Stimulated activated CD4-positive, alpha-beta T cell treated with anti-CD3 and anti-CD28 coated beads, TNF-alpha, amount 100 ng/mL, for 4 hours (primary cell): Measurements from ENCODE around the gene PDZD8.

Experiments used
- DNase-seq, 3 experiments: peaks; one replicate each; pipeline ENCODE4 v3.0.0-alpha.2; 2020; ENCODE audit warnings: low read depth in 3 of 3

PDZD8 gene, protein sequence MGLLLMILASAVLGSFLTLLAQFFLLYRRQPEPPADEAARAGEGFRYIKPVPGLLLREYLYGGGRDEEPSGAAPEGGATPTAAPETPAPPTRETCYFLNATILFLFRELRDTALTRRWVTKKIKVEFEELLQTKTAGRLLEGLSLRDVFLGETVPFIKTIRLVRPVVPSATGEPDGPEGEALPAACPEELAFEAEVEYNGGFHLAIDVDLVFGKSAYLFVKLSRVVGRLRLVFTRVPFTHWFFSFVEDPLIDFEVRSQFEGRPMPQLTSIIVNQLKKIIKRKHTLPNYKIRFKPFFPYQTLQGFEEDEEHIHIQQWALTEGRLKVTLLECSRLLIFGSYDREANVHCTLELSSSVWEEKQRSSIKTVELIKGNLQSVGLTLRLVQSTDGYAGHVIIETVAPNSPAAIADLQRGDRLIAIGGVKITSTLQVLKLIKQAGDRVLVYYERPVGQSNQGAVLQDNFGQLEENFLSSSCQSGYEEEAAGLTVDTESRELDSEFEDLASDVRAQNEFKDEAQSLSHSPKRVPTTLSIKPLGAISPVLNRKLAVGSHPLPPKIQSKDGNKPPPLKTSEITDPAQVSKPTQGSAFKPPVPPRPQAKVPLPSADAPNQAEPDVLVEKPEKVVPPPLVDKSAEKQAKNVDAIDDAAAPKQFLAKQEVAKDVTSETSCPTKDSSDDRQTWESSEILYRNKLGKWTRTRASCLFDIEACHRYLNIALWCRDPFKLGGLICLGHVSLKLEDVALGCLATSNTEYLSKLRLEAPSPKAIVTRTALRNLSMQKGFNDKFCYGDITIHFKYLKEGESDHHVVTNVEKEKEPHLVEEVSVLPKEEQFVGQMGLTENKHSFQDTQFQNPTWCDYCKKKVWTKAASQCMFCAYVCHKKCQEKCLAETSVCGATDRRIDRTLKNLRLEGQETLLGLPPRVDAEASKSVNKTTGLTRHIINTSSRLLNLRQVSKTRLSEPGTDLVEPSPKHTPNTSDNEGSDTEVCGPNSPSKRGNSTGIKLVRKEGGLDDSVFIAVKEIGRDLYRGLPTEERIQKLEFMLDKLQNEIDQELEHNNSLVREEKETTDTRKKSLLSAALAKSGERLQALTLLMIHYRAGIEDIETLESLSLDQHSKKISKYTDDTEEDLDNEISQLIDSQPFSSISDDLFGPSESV

DNA sequence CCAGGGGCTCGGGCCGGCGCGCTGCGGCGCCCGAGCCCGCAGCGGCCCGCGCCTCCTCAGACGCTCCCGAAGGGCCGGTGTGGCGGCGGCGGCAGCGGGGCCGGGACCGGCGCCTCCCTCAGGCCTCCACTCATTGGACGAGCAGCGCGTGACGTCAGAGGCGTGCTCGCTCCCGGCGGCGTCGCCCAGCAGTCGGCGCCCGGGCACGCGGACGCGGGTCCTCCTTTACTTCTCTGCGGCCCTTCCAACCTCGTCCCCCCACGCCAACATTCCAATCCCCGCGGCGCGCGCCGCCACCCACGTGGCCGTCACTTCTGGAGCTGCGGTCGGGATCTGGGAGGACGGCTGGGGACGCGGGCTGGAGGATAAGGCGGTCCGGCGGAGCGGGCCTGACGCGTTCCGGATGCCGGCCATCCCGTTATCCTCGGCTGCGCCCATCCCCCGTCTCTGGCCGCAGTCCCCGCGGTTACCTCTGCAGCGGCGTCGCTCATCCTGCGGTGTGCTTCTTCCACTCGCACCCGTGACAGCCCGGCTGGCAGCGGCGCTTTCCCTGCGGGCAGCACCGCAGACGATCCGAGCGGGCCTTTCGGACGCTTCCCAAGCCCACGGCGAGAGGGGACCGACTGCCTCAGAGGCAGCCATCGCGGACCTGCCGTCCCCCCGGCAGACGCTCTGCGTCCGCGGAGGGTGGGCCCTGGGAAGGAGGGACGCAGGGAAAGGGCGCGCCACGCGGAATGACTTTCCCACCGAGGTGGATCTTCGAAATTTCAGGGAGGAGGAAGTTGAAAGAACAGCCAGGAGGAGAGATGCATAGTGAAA, at the start of gene PDZD8:
Gene PDZD8 (minus strand): TSS at position 81 of the 819 bp plus-strand sequence. CDS start 213 bp downstream, outside the sequence.
- DNase-seq = peak; percentile 81 to 92 (median 85)

DNA sequence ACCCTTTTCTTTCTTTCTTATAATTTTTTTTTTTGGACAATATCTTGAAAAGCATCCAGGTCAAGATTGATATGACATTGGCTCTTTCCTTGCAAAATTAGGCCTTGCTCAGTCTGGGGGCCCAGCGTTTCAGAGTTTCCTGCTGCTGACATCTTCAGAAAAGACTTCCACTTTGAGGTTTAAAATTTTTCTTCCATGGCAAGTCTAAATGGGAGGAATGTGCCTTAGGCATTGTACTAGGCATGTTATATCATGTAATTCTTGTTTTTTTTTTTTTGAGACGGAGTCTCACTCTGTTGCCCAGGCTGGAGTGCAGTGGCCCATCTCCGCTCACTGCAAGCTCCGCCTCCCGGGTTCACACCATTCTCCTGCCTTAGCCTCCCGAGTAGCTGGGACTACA, 48.9 kb upstream of the PDZD8 start:
- no peak for DNase-seq

DNA sequence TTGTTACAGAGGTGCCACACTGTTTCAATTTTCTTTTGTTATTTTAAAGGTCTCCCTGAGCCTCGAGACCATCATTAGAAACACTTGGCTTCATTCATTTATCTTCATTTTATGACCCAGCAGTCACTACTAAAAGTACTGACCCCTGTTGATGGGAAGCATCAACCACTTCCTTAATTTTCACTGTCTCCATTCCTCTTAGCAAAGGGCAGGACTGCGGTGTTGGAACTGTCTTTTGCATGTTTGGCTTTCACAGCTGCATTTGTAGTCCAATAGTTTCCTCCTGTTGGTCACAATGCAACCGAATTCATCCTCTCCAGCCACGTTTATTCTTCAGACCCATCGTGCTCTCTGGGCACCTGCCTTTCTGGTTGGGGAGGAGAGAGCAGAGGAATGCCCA, 46.7 kb upstream of the PDZD8 start:
- no peak for DNase-seq

DNA sequence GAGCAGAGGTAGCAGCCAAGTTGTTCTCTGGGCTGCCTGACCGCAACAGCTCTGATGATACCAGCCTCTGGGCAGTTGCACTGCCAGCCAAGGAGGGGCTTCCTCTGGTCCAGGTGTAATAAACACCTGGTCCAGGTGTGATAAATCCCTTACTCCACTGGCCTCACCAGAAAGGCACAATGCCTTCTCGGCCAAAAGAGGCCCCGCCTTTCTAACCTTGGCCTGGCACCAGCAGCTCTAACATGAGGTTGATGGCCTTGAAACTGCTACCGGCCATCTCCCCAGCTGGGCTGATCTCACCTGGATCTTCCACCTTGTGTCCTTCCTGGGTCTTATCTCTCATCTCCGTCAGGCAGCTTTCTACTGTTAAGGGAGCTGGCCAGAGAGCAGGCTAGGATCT, 45.5 kb upstream of the PDZD8 start:
- DNase-seq = no peak

DNA sequence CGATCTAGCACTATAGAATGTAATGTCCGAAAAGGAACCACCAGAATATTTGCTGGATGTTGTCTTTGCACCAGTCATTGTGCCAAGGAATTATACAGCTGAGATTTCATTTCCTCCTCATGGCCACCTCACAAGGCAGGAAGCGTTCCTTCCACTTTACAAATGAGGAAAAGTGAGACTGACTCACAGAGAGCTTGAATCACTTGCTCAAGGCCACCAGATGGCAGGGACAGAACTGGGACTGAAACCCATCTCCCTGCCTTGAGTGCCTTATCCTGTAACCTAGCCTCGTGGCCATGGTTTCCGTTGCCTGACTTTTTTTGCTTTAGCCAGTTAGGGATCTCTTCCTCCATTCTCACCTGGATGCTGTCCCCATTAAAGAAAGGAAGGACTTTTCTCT, 44.7 kb upstream of the PDZD8 start:
- DNase-seq = no peak

DNA sequence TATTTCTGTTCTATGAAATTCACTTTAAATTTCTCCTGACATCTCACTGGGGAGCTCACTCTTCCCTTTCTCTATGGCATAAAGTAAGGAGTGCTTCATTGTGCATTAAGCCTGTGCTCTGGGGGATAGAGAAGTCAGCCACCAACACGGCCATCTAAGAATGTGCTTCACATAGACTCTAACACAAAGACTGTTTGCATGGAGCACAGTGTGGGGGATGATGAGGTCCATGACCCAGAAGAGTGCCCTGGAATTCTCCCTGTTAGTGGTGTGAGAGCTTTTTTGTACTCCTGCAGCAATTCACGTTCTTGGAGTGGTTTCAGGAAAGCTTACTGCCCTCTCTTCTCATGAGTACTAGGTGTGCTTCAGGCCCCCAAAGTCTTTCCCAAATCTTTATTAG, 43.9 kb upstream of the PDZD8 start:
- DNase-seq = no peak

DNA sequence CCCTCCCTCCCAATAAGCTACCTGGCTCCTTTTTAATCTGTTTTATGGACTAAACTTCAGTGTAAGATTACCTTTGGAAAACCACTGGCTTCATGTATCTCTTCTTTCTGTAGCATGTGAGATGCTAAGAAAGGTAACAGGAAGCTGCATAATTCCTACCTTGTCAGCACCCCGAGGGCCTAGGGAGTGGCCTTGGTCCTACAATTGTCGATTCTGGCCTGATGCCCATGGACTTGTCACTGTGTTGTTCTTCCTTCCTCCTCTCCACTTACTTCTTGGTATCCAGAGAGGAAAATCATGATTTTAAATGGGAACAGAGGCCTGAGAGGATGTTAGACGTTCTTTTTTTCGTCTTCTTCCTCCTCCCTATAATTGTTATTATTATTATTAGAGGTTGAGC, 42.9 kb upstream of the PDZD8 start:
- DNase-seq = no peak

DNA sequence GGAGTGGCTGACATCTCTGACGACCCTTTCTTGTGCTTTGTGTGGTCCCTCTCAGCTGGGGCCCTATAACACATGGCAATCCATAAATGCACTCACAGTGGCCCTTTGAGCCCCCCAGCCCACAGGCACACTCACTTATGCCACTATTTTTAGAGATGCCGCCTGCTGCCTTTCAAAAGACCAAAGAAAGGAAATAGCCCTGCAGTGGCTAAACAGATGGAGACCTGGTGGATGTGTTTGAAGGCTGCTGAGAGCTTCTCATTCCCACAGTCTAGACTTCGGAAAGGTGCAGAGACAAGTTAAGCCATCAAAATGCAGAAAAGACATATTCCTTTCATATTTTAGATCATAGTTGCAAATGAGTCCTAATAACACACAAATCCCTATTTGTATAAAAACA, 42.0 kb upstream of the PDZD8 start:
- DNase-seq = no peak

DNA sequence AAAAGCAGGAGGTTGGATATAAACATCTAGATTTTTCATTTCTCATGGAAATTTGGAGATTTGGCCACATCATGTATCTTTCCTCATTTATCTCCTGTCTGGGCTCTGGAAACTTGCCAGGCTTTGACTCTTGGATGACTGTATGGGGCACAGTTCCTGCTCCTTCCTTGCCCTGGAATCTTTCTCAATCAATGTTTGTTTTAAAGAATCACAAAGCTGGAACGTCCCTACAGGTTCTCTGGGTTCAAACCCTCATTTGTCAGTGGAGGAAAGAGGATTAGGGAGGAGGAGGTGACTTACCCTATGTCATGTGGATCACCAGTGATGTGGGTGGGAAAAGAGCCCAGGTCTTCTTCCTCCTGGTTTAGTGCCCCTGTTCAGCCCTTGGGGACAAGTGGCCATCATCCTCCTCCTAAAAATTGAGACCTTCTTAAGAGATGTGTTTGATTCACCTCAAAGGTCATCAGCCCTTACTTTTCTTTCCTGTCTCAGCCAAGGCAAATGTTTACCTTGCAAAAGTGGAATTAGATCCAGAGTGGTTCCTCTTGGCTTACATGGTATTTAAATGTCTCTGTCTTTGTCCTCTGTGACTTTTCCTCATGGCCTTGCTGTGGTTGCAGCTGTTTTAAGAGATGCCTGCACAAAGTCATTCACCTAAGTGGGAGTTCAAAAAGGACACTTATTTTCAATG, 38.8 kb upstream of the PDZD8 start:
- DNase-seq = no peak

DNA sequence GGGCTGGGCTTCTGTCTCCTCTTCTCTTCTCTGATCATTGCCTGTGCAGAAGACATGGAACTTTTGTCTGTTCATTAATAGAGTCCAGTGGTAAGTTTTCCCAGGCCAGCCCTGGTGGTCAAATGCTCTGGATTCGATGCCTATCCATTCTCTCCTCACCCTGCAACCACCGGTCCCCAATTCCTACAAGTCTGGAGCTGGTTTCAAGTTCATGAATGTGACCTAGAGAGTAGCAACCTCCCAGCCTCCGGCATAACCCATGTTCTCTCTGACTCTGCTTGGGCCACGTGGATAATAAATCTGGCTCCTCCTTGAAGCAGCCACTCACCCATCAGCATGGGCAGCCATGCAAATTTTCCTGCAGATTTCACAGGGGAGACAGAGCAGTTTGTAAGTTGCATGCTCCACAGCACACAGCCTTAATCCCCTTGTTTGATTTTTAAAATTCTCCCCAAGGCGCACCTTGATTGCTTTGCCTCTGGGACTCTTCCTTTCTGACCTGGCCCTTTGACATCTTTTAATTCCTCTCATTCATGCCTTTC, 37.3 kb upstream of the PDZD8 start:
- DNase-seq = no peak

DNA sequence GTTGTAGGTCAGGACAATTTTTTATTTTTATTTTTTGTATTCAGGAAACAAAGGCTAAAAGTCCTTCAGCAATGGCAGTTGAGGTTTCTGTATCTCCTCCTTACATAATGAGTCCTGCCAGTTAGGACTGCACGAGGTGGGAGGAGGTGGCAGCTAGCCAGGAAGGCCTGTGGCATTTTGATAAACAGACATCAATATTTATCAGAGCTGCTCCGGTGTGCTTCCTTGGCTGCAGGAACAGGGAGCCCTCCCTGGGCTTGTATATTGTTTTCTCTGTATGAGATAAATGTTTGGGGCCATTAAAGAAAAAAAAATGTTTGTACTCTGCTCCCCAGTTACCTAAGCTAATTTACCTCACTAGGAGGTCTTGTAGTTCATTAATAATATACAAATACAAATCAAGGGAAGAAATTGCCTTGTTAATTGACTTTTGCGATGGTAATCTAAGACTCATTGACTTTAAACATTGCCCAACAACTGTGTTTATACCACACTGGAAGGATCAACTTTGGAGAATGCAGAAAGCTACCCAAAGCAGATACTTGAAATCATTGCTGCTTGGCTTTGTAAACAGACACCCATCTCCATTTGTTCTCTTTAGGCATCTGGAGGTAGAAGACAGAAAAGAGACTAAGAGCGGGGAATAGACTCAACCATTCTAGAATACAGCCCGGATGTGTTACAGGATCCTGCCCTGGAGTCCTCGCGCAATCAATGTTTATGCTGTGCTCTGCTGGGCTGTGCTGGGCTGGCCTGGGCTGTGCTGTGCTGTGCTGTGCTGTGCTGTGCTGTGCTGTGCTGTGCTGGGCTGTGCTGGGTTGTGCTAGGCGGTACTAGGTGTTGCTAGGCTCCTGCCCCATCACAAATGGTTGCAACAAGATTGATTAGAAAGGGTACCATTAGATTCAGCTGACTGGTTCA, 36.5 kb upstream of the PDZD8 start:
- no peak for DNase-seq

DNA sequence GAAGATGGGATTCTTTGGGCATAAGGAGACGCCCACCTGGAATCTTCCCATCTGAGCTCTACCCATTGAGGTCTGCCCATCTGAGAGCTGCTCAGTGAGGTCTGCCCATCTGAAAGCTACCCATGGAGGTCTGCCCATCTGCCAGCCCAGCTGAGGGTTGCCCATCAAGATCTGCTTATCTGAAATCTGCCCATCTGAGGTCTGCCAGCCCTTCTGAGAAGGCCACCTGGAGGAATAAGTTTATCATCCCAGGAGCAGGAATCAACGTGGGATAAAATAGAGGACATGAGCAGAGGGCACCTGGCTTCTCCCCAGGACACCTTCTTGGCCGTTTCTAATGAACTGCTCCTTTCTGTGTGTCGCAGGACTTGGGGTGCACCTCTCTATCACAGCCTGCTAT, 35.3 kb upstream of the PDZD8 start:
- no peak for DNase-seq

DNA sequence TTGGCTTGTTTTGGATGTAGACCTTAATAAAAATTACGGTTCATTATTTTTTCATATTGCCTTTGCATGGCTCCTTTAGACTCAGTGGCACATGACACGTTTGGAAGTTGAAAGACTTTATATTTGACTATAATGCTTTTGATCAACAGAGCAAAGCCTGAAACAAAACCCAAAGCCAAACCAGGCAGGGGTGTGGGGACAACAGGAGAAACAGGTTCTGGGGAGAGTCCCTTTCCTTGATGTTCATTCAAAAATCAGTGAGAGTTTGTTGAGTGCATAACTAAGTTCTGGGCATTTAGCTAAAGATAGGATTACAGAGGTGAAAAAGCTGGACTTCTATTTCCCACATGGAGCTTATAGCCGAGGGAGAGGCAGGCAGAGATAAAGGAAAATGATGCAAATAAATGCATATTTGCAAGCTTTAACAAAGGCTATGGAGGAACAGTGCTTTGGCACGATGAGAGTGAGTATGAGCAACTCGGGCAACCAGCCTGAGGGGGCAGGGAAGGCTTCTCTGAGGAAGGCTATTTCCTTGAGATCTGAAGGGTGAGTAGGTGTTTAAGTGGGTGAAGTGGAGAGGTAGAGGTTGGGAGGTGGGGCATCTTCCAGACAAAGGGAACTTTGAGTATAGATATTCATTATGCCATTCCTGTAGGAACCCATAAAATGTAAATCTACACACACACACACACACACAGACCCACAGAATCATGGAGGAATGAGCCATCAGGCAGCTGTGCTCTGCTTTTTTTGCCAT, 34.5 kb upstream of the PDZD8 start:
- DNase-seq = no peak

DNA sequence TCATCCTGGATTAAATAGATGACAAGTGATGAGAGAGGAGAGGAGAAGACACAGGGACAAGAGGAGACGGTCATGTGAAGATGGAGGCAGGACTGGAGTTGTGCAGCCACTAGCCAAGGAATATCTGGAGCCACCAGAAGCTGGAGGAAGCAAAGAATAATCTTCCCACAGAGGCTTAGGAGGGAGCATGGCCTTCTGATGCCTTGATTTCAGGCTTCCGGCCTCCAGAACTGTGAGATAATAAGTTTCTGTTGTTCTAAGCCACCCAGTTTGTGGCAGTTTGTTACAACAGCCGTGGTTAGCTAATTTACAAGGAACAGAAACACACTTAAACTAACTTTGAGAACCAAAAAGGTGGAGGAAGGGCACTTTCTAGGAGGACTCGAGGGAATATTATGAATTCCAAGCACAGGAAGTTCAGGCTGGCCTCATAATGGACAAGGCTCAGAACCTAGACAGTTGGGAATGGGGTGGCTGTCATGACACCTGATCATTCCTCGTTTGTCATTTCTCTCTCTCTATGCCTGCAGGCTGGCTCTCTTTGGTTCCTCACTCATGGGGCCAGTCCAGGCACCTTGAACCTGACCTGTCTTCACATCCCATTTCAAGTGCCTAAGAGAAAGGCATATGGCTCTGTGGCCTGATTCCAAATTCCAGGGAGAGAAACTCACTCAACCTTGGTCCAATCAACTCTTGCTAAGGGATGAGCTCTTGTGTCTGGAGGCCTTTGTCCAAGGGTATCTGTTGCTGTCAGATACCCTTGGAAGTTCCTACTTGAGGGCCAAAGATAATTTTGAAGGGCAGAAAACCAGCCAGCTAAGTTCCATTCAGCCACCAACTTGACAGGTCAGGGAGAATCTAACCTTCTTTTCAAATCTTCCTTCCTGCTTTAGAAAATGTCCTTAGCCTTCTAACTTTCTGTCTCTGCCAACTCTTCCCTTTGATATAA, 33.5 kb upstream of the PDZD8 start:
- DNase-seq = no peak

DNA sequence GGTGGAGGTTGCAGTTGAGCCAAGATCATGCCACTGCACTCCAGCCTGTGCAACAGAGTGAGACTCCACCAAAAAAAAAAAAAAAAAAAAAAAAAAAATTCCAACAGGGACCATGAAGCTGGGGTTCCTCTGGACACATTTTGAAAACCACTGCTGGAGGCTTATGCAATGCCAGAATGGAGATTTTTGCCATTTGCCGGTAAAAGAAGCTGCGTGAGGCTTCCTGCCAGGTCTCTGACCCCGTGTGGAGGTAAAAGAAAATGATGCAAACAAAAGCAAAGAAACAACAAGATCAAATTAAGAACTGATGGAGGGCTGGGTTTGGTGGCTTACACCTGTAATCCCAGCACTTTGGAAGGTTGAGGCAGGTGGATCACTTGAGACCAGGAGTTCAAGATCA, 30.5 kb upstream of the PDZD8 start:
- DNase-seq = no peak

DNA sequence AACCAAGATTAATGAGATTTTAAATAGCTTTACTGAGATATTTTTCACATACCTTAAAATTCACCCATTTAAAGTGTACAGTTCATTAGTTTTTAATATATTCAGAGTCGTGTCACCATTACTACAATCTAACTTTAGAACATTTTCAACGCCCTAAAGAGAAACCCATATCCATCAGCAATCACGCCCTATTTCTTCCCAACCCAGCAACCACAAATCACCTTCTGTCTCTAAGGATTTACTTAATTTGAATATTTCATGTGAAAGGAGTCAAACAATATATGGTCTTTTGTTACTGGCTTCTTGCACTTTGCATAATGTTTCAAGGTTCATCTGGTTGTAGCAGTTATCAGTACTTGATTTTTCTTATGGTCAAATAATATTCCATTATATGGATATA, 25.1 kb upstream of the PDZD8 start:
- DNase-seq = no peak

DNA sequence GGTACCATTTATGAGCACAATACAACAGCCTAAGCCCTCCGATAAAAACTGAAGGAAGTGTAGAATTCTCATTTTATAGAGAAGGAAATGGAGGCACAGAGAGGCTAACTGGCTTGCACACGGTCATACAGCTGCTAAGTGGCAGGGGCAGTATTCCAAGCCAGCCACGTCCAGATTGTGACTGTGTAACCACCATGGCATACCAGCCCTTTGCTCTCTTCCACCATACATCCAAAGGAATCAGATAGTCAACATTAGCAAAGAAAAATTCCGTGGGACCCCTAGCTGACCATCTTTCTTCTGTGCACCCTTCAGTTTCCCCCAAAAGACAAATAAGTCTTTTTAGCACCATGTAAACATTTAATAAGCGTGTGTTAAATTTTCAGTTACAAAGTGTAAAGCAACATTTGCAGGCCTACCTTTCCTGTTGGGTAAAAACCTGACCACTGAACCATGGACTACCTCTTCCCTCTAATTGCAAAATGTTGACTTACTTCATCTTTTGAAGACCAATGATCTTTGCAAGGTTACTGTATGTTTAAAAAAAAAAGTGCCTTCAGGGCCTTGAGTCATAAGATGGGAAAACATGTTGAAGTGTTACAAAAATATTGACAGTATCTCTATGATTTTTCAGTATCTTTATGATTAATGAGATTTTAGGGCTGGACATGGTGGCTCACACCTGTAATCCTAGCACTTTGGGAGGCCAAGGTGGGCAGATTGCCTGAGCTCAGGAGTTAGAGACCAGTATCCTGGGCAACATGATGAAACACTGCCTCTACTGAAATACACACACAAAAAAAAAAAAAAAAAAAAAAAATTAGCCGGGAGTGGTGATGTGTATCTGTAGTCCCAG, 24.3 kb upstream of the PDZD8 start:
- DNase-seq = no peak
